Measurements from ENCODE around the gene AFP.

The AFP gene

DNA sequence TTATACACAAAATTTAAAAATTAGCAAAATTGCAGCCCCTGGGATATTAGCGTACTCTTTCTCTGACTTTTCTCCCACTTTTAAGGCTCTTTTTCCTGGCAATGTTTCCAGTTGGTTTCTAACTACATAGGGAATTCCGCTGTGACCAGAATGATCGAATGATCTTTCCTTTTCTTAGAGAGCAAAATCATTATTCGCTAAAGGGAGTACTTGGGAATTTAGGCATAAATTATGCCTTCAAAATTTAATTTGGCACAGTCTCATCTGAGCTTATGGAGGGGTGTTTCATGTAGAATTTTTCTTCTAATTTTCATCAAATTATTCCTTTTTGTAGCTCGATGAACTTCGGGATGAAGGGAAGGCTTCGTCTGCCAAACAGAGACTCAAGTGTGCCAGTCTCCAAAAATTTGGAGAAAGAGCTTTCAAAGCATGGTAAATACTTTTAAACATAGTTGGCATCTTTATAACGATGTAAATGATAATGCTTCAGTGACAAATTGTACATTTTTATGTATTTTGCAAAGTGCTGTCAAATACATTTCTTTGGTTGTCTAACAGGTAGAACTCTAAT lies 26.0 kb upstream of the AFP start:
- H3K9me3 Mint-ChIP-seq, result no peaks in the 10 kb centered on the region
- H3K27ac Mint-ChIP-seq, result no peak overlapping the region
- TF ChIP-seq, protein P1, sequence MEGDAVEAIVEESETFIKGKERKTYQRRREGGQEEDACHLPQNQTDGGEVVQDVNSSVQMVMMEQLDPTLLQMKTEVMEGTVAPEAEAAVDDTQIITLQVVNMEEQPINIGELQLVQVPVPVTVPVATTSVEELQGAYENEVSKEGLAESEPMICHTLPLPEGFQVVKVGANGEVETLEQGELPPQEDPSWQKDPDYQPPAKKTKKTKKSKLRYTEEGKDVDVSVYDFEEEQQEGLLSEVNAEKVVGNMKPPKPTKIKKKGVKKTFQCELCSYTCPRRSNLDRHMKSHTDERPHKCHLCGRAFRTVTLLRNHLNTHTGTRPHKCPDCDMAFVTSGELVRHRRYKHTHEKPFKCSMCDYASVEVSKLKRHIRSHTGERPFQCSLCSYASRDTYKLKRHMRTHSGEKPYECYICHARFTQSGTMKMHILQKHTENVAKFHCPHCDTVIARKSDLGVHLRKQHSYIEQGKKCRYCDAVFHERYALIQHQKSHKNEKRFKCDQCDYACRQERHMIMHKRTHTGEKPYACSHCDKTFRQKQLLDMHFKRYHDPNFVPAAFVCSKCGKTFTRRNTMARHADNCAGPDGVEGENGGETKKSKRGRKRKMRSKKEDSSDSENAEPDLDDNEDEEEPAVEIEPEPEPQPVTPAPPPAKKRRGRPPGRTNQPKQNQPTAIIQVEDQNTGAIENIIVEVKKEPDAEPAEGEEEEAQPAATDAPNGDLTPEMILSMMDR (IDR thresholded peaks at IDR 0.05; ENCODE audit: unreplicated experiment in 3 of 3), result no peak
- H3K36me3 Mint-ChIP-seq (ENCODE audit: low read depth), result no peaks in the 10 kb centered on the region
- H3K27me3 Mint-ChIP-seq (ENCODE audit: low read depth), result no peaks in the 10 kb centered on the region
- H3K4me3 Mint-ChIP-seq, result no peak overlapping the region
- no peaks in the 10 kb centered on the region for H3K4me1 Mint-ChIP-seq

DNA sequence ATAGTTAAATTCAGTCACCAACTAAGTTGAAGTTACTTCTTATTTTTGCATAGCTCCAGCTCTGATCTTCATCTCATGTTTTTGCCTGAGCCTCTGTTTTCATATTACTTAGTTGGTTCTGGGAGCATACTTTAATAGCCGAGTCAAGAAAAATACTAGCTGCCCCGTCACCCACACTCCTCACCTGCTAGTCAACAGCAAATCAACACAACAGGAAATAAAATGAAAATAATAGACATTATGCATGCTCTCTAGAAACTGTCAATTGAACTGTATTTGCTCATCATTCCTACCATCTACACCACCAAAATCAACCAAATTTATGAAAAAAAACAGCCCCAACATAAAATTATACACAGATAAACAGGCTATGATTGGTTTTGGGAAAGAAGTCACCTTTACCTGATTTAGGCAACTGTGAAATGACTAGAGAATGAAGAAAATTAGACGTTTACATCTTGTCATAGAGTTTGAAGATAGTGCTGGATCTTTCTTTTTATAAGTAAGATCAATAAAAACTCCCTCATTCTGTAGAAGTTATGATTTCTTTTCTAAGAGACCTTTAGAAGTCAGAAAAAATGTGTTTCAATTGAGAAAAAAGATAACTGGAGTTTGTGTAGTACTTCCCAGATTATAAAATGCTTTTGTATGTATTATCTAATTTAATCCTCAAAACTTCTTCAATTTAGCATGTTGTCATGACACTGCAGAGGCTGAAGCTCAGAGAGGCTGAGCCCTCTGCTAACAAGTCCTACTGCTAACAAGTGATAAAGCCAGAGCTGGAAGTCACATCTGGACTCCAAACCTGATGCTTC lies 24.9 kb upstream of the AFP start:
- TF ChIP-seq, protein P1 (IDR thresholded peaks at IDR 0.05; ENCODE audit: unreplicated experiment in 3 of 3), result no peak
- Mint-ChIP-seq H3K27ac (no peak overlapping the region), H3K27me3 (ENCODE audit: low read depth) (no peaks in the 10 kb centered on the region), H3K36me3 (ENCODE audit: low read depth) (no peaks in the 10 kb centered on the region), H3K4me1 (no peaks in the 10 kb centered on the region), H3K4me3 (no peak overlapping the region), H3K9me3 (no peaks in the 10 kb centered on the region)

DNA sequence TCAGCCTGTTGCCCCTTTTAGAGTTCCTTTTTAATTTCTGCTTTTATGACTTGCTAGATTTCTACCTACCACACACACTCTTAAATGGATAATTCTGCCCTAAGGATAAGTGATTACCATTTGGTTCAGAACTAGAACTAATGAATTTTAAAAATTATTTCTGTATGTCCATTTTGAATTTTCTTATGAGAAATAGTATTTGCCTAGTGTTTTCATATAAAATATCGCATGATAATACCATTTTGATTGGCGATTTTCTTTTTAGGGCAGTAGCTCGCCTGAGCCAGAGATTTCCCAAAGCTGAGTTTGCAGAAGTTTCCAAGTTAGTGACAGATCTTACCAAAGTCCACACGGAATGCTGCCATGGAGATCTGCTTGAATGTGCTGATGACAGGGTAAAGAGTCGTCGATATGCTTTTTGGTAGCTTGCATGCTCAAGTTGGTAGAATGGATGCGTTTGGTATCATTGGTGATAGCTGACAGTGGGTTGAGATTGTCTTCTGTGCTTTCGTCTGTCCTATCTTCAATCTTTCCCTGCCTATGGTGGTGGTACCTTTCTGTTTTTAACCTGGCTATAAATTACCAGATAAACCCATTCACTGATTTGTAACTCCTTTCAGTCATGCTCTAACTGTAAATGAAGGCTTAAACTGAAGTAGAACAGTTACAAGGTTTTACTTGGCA lies 24.1 kb upstream of the AFP start:
- Mint-ChIP-seq H3K4me3 (no peak overlapping the region), H3K27me3 (ENCODE audit: low read depth) (no peaks in the 10 kb centered on the region), H3K9me3 (no peaks in the 10 kb centered on the region), H3K27ac (no peak overlapping the region), H3K4me1 (no peaks in the 10 kb centered on the region), H3K36me3 (ENCODE audit: low read depth) (no peaks in the 10 kb centered on the region)
- TF ChIP-seq, protein P1 (IDR thresholded peaks at IDR 0.05; ENCODE audit: unreplicated experiment in 3 of 3), result no peak

DNA sequence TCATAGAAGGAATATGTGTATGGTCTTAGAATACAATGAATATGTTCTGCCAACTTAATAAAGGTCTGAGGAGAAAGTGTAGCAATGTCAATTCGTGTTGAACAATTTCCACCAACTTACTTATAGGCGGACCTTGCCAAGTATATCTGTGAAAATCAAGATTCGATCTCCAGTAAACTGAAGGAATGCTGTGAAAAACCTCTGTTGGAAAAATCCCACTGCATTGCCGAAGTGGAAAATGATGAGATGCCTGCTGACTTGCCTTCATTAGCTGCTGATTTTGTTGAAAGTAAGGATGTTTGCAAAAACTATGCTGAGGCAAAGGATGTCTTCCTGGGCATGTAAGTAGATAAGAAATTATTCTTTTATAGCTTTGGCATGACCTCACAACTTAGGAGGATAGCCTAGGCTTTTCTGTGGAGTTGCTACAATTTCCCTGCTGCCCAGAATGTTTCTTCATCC lies 22.7 kb upstream of the AFP start:
- Mint-ChIP-seq H3K4me3 (no peak overlapping the region), H3K4me1 (no peaks in the 10 kb centered on the region), H3K27ac (no peak overlapping the region), H3K9me3 (no peaks in the 10 kb centered on the region), H3K36me3 (ENCODE audit: low read depth) (no peaks in the 10 kb centered on the region), H3K27me3 (ENCODE audit: low read depth) (no peaks in the 10 kb centered on the region)
- TF ChIP-seq, protein P1 (IDR thresholded peaks at IDR 0.05; ENCODE audit: unreplicated experiment in 3 of 3), result no peak

DNA sequence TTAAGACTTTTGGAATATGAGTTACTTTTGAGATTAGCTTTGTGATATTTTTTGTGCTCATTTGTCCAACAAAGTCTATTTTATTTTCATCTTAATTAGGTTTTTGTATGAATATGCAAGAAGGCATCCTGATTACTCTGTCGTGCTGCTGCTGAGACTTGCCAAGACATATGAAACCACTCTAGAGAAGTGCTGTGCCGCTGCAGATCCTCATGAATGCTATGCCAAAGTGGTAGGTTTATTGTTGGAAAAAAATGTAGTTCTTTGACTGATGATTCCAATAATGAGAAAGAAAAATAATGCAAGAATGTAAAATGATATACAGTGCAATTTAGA lies 21.1 kb upstream of the AFP start:
- H3K36me3 Mint-ChIP-seq (ENCODE audit: low read depth), result no peaks in the 10 kb centered on the region
- H3K4me3 Mint-ChIP-seq, result no peak overlapping the region
- TF ChIP-seq, protein P1 (IDR thresholded peaks at IDR 0.05; ENCODE audit: unreplicated experiment in 3 of 3), result no peak
- no peaks in the 10 kb centered on the region for H3K4me1 Mint-ChIP-seq
- no peak overlapping the region for H3K27ac Mint-ChIP-seq
- no peaks in the 10 kb centered on the region for H3K27me3 Mint-ChIP-seq (ENCODE audit: low read depth)
- H3K9me3 Mint-ChIP-seq, result no peaks in the 10 kb centered on the region
